ENCODE measurements around the gene ANKS1A.
"Not testable (repeated sequence)": the region's sequence is repeated elsewhere in the genome, so short reads cannot be mapped to it uniquely, and the experiment has no call there.

GRCh38 chr6:34899748-34900147 is 10.7 kb downstream of the ANKS1A start:
- not testable (repeated sequence) for TF ChIP-seq CTCF, POLR2A (IDR thresholded peaks at IDR 0.05)

Measured in testis (tissue), 2 donors.